GM12892 (cell line): ENCODE measurements around the gene HOXA4.

ENCODE experiments used
- DNase-seq: peaks from one replicate; pipeline ENCODE4 v3.0.0; 2011; ENCODE audit not compliant: insufficient read length
- FAIRE-seq: peaks from 2 replicates; lab custom pipeline; 2011; peaks lifted over from hg19 to GRCh38; lab: Jason Lieb, UNC
- POLR2A ChIP-seq: IDR thresholded peaks from 2 replicates; pipeline ENCODE4 v1.6.1; 2011; ENCODE audit warnings: low read depth, low read length, control low read depth
- POLR2AphosphoS5 ChIP-seq: IDR thresholded peaks from 2 replicates; pipeline ENCODE4 v1.6.1; 2011; ENCODE audit warnings: low read depth, low read length, control low read depth
- TAF1 ChIP-seq: IDR thresholded peaks from 2 replicates; pipeline ENCODE4 v1.6.1; 2011; ENCODE audit warnings: low read depth, mild to moderate bottlenecking, control low read depth, low read length, borderline replicate concordance

Gene HOXA4

GRCh38 chr7:27154901-27155815, 24.6 kb upstream of the HOXA4 start:
- no peak for FAIRE-seq
- TF ChIP-seq POLR2AphosphoS5: no peak
- TF ChIP-seq POLR2A: no peak
- no peak for TF ChIP-seq TAF1
- DNase-seq: no peak

GRCh38 chr7:27154369-27154768, 23.8 kb upstream of the HOXA4 start:
- no peak for DNase-seq

GRCh38 chr7:27153526-27153925, 23.0 kb upstream of the HOXA4 start:
- no peak for FAIRE-seq
- TF ChIP-seq POLR2A: no peak
- no peak for TF ChIP-seq TAF1
- TF ChIP-seq POLR2AphosphoS5: no peak
- DNase-seq: no peak

More at GRCh38 chr7:27154369-27154768, 23.8 kb upstream of the HOXA4 start:
- TF ChIP-seq POLR2A (no peak), TAF1 (no peak), POLR2AphosphoS5 (no peak)
- no peak for FAIRE-seq

GRCh38 chr7:27152816-27153442, 22.4 kb upstream of the HOXA4 start:
- no peak for DNase-seq
- FAIRE-seq: no peak

GRCh38 chr7:27151931-27152815, 21.6 kb upstream of the HOXA4 start, which contains the start of gene HOXA3:
TSS of gene HOXA3 (minus strand) at chr7:27152583. CDS start at chr7:27110640, 41,943 bp downstream.
- DNase-seq: no peak
- TF ChIP-seq TAF1 (no peak), POLR2A (no peak)
- FAIRE-seq: no peak

More at GRCh38 chr7:27152816-27153442, 22.4 kb upstream of the HOXA4 start:
- TF ChIP-seq POLR2A: no peak
- no peak for TF ChIP-seq POLR2AphosphoS5

- FAIRE-seq (no peak), DNase-seq (no peak)
- TF ChIP-seq POLR2A (no peak), POLR2AphosphoS5 (no peak), TAF1 (no peak)
Observed at GRCh38 chr7:27151341-27151930, 20.9 kb upstream of the HOXA4 start.

- peak; percentile 60 for FAIRE-seq
- TF ChIP-seq TAF1 (no peak), POLR2AphosphoS5 (no peak), POLR2A (no peak)
- peak; percentile 82 for DNase-seq
Observed at GRCh38 chr7:27150568-27151340, 20.2 kb upstream of the HOXA4 start.

GRCh38 chr7:27149842-27150567, 19.4 kb upstream of the HOXA4 start:
- TF ChIP-seq POLR2AphosphoS5 (no peak), POLR2A (no peak), TAF1 (no peak)
- FAIRE-seq (no peak), DNase-seq (no peak)

GRCh38 chr7:27148756-27149641, 18.4 kb upstream of the HOXA4 start:
- TF ChIP-seq TAF1 (no peak), POLR2AphosphoS5 (no peak), POLR2A (no peak)
- DNase-seq (no peak), FAIRE-seq (no peak)
